Measurements from ENCODE around the gene SH3GL2. TPM values are rescaled to one million over a fixed set of nuclear protein-coding genes. Genes with fewer than 3 reads are reported as not detected.

Gene SH3GL2
- total and polyA plus RNA-seq, 2 donors (not counting 1 experiment from before 2014, with no cell fraction given), result not detected

GRCh38 chr9:17833846-17834245, 255.0 kb downstream of the SH3GL2 start:
- DNase-seq (no peak), ATAC-seq (ENCODE audit: low read depth) (no peak)
- H3K36me3 ChIP-seq (replicated peaks in 1 of 2; ENCODE audit: control extremely low read depth in 1 of 2, control insufficient read depth in 1 of 2, extremely low read depth in 1 of 2, insufficient read depth in 2 of 2, low read length in 1 of 2), result no peaks in the 10 kb centered on the region
- H2AFZ ChIP-seq (ENCODE audit: insufficient read depth, low read depth, low read length, poor library complexity, severe bottlenecking), result no peak overlapping the region
- intact Hi-C loops (cut with micrococcal nuclease), result no loop called here
- CTCF ChIA-PET, result no interaction called here
- Mint-ChIP-seq H3K4me3 (no peak overlapping the region), H3K27ac (no peak overlapping the region), H3K27me3 (no peaks in the 10 kb centered on the region), H3K4me1 (no peaks in the 10 kb centered on the region), H3K9me3 (ENCODE audit: insufficient read depth) (peaks cover 5% of the 10 kb centered on the region)
- H3K9ac ChIP-seq (ENCODE audit: low read length), result no peak overlapping the region
- no peaks in the 10 kb centered on the region for H3K79me2 ChIP-seq (ENCODE audit: control insufficient read depth, insufficient read depth, low read length)
- no peaks in the 10 kb centered on the region for H3K27me3 ChIP-seq (replicated peaks in 1 of 4; ENCODE audit: control extremely low read depth in 1 of 4, control insufficient read depth in 3 of 4, insufficient read depth in 4 of 4, low read length in 3 of 4)
- H3K4me2 ChIP-seq (replicated peaks; ENCODE audit: low read depth, low read length, poor library complexity, severe bottlenecking), result no peak overlapping the region
- POLR2A ChIA-PET, result no interaction called here
- no peak overlapping the region for H3K4me3 ChIP-seq (ENCODE audit: control extremely low read depth in 1 of 5, extremely low read depth in 1 of 5, insufficient read depth in 1 of 5, low read depth in 2 of 5, low read length in 4 of 5)
- TF ChIP-seq CTCF (IDR thresholded peaks at IDR 0.05), result no peak
- WGBS (ENCODE audit: insufficient coverage), result 81% methylated on average over 5 of the region's 7 CpGs
- no peaks in the 10 kb centered on the region for H3K4me1 ChIP-seq (ENCODE audit: control insufficient read depth in 2 of 2, insufficient read depth in 2 of 2, low read length in 2 of 2)
- H3K9me3 ChIP-seq (ENCODE audit: control extremely low read depth in 1 of 3, control insufficient read depth in 2 of 3, insufficient read depth in 1 of 3, low read length in 2 of 3), result peaks cover 0 to 5% (median 0%) of the 10 kb centered on the region in 3 donors
- H3K27ac ChIP-seq (ENCODE audit: low read length in 2 of 2), result no peak overlapping the region
- no peaks in the 10 kb centered on the region for H4K20me1 ChIP-seq (ENCODE audit: control insufficient read depth, insufficient read depth, low read length, poor library complexity, severe bottlenecking)

GRCh38 chr9:17837965-17838364, 259.1 kb downstream of the SH3GL2 start:
- Histone ChIP-seq H4K20me1 (ENCODE audit: control insufficient read depth, insufficient read depth, low read length, poor library complexity, severe bottlenecking) (no peaks in the 10 kb centered on the region), H3K79me2 (ENCODE audit: control insufficient read depth, insufficient read depth, low read length) (no peaks in the 10 kb centered on the region), H3K4me3 (ENCODE audit: control extremely low read depth in 1 of 5, extremely low read depth in 1 of 5, insufficient read depth in 1 of 5, low read depth in 2 of 5, low read length in 4 of 5) (no peak overlapping the region), H3K4me1 (ENCODE audit: control insufficient read depth in 2 of 2, insufficient read depth in 2 of 2, low read length in 2 of 2) (no peaks in the 10 kb centered on the region), H3K27ac (ENCODE audit: low read length in 2 of 2) (no peak overlapping the region), H3K36me3 (replicated peaks in 1 of 2; ENCODE audit: control extremely low read depth in 1 of 2, control insufficient read depth in 1 of 2, extremely low read depth in 1 of 2, insufficient read depth in 2 of 2, low read length in 1 of 2) (no peaks in the 10 kb centered on the region), H3K9ac (ENCODE audit: low read length) (no peak overlapping the region), H2AFZ (ENCODE audit: insufficient read depth, low read depth, low read length, poor library complexity, severe bottlenecking) (no peak overlapping the region), H3K27me3 (replicated peaks in 1 of 4; ENCODE audit: control extremely low read depth in 1 of 4, control insufficient read depth in 3 of 4, insufficient read depth in 4 of 4, low read length in 3 of 4) (no peaks in the 10 kb centered on the region), H3K4me2 (replicated peaks; ENCODE audit: low read depth, low read length, poor library complexity, severe bottlenecking) (no peak overlapping the region), H3K9me3 (ENCODE audit: control extremely low read depth in 1 of 3, control insufficient read depth in 2 of 3, insufficient read depth in 1 of 3, low read length in 2 of 3) (peaks cover 0 to 1% (median 0%) of the 10 kb centered on the region in 3 donors)
- Mint-ChIP-seq H3K4me1 (no peaks in the 10 kb centered on the region), H3K27ac (no peak overlapping the region), H3K9me3 (ENCODE audit: insufficient read depth) (peaks cover 5% of the 10 kb centered on the region), H3K27me3 (no peaks in the 10 kb centered on the region), H3K4me3 (no peak overlapping the region)
- no peak for ATAC-seq (ENCODE audit: low read depth)
- TF ChIP-seq CTCF (IDR thresholded peaks at IDR 0.05) (no peak), EZH2 (IDR thresholded peaks at IDR 0.05; ENCODE audit: borderline replicate concordance, insufficient read depth, low read depth, low read length, poor library complexity, severe bottlenecking) (no peak)
- ChIA-PET CTCF (no interaction called here), POLR2A (no interaction called here)
- DNase-seq, result no peak
- no CpG with 5 or more reads among the region's 4 CpGs for WGBS (ENCODE audit: insufficient coverage)
- intact Hi-C loops (cut with micrococcal nuclease), result no loop called here
